Liver (tissue), 3 donors: ENCODE results near the gene HES4.

Experiments used
- ATF3 ChIP-seq: IDR thresholded peaks from 2 replicates; pipeline ENCODE4 v1.6.1; 2016; ENCODE audit warnings: antibody characterized with exemption
- CTCF ChIP-seq: fragments of 150-350 bp; IDR thresholded peaks from 2 replicates; pipeline ENCODE4 v1.5.1; 2017; ENCODE audit warnings: improper control_type of control experiment, low read depth, low read length; ENCODE audit not compliant: missing input control
- GABPA ChIP-seq, 2 donors: IDR thresholded peaks in 1 of 2; conservative IDR thresholded peaks in 1 of 2; 2 replicates each; pipeline ENCODE4 v1.6.1; 2016; ENCODE audit warnings: antibody characterized with exemption in 2 of 2, mild to moderate bottlenecking in 1 of 2, moderate library complexity in 1 of 2
- RAD21 ChIP-seq, 2 donors: IDR thresholded peaks; 2 replicates each; pipeline ENCODE4 v1.6.1; 2016; ENCODE audit warnings: antibody characterized with exemption in 2 of 2, mild to moderate bottlenecking in 2 of 2
- REST ChIP-seq: IDR thresholded peaks from 2 replicates; pipeline ENCODE4 v1.6.1; 2016; ENCODE audit warnings: antibody characterized with exemption, mild to moderate bottlenecking
- RXRA ChIP-seq, 2 donors: IDR thresholded peaks; 2 replicates each; pipeline ENCODE4 v1.6.1; 2017 to 2018; ENCODE audit warnings: antibody characterized with exemption in 2 of 2, mild to moderate bottlenecking in 1 of 2
- SP1 ChIP-seq: IDR thresholded peaks from 2 replicates; pipeline ENCODE4 v1.6.1; 2018; ENCODE audit warnings: antibody characterized with exemption, mild to moderate bottlenecking
- ZBTB33 ChIP-seq: IDR thresholded peaks from 2 replicates; pipeline ENCODE4 v1.6.1; 2016; ENCODE audit warnings: antibody characterized with exemption
- donor health status: healthy.
- donor health status: healthy.

GRCh38 chr1:1005774-1006304 lies 5.9 kb upstream of the HES4 start:
- TF ChIP-seq REST (no peak), ZBTB33 (no peak), RXRA (IDR thresholded peaks at IDR 0.05) (no peak), SP1 (no peak), ATF3 (no peak), CTCF (no peak), GABPA (IDR thresholded peaks at IDR 0.05 in 1 of 2, conservative IDR thresholded peaks at IDR 0.05 in 1 of 2) (no peak), RAD21 (IDR thresholded peaks at IDR 0.05) (no peak)
